ENCODE results near the gene DLK1.

DNA sequence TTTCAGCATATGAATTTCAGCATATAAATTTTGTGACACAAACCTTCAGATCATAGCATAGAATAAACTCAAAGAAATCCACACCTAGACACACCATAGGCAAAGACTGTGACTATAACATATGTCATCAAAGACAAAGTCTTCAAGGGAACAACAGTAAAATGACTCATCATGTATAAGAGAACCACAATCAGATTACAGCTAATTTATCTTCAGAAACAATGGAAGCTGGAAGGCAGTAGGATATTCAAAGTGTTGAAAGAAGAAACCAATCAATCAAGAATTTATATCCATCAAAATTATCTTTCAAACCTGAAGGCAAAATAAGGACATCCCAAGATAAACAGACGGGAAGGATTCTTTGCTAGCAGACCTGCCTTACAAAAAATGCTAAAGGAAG, 29.0 kb downstream of the DLK1 start:
- TF ChIP-seq, protein P1, sequence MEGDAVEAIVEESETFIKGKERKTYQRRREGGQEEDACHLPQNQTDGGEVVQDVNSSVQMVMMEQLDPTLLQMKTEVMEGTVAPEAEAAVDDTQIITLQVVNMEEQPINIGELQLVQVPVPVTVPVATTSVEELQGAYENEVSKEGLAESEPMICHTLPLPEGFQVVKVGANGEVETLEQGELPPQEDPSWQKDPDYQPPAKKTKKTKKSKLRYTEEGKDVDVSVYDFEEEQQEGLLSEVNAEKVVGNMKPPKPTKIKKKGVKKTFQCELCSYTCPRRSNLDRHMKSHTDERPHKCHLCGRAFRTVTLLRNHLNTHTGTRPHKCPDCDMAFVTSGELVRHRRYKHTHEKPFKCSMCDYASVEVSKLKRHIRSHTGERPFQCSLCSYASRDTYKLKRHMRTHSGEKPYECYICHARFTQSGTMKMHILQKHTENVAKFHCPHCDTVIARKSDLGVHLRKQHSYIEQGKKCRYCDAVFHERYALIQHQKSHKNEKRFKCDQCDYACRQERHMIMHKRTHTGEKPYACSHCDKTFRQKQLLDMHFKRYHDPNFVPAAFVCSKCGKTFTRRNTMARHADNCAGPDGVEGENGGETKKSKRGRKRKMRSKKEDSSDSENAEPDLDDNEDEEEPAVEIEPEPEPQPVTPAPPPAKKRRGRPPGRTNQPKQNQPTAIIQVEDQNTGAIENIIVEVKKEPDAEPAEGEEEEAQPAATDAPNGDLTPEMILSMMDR (IDR thresholded peaks at IDR 0.05 in 8 of 11, conservative IDR thresholded peaks at IDR 0.05 in 3 of 11), result no peak
- TF ChIP-seq POLR2AphosphoS5 (IDR thresholded peaks at IDR 0.05), result no peak

Data from spleen (tissue), 7 donors.